Prostate gland (tissue), 2 donors: ENCODE data around the gene KTN1. TPM values are rescaled to one million over a fixed set of nuclear protein-coding genes. Genes with fewer than 3 reads are reported as not detected.

Source experiments
- DNase-seq: peaks from one replicate; pipeline ENCODE4 v3.0.0-alpha.2; 2019; ENCODE audit warnings: low spot score
- H3K27ac ChIP-seq, 2 donors: fragments of 200-600 bp; sonication (generic); 2 replicates each; pipeline ENCODE4 v1.5.1; 2017 to 2019
- H3K27me3 ChIP-seq: fragments of 200-600 bp; sonication (generic); replicated peaks from 2 replicates; pipeline ENCODE4 v1.5.1; 2019; ENCODE audit not compliant: insufficient read depth
- H3K36me3 ChIP-seq, 2 donors: fragments of 200-600 bp; sonication (generic); 1 replicate in 1 of 2; 2 replicates in 1 of 2; pipeline versions ENCODE4 v1.5.1 to v1.8.1; 2017 to 2019
- H3K4me1 ChIP-seq: fragments of 200-600 bp; sonication (generic); replicated peaks from 2 replicates; pipeline ENCODE4 v1.5.1; 2019
- H3K4me3 ChIP-seq, 2 donors: fragments of 200-600 bp; sonication (generic); 2 replicates each; pipeline ENCODE4 v1.5.1; 2017 to 2019
- H3K9me3 ChIP-seq: fragments of 200-600 bp; sonication (generic); 2 replicates; pipeline ENCODE4 v1.5.1; 2017
- CTCF ChIP-seq, 4 experiments: fragments of 200-600 bp in 2 of 4; fragments of 450-650 bp in 2 of 4; sonication (generic) in 2 of 4; IDR thresholded peaks; 1 replicate in 3 of 4; 2 replicates in 1 of 4; pipeline ENCODE4 v1.5.1; 2016 to 2019; ENCODE audit warnings: antibody characterized with exemption in 4 of 4, mild to moderate bottlenecking in 2 of 4, moderate library complexity in 2 of 4
- POLR2A ChIP-seq: fragments of 450-650 bp; IDR thresholded peaks from one replicate; pipeline ENCODE4 v1.6.1; 2016; ENCODE audit warnings: antibody characterized with exemption, mild to moderate bottlenecking
- POLR2AphosphoS5 ChIP-seq: sonication (generic); formaldehyde crosslinking; IDR thresholded peaks from one replicate; pipeline ENCODE4 v1.6.1; 2017; ENCODE audit warnings: antibody characterized with exemption
- WGBS: methylation state at CpG from one replicate; pipeline ENCODE4 v1.1.5; 2018; 5-methylcytosine and 5-hydroxymethylcytosine counted together
- intact Hi-C: fragments of 100-400 bp; cut with DNase I; formaldehyde crosslinking; loops from one replicate; pipeline ENCODE4 v1.14.2; 2022
- total RNA-seq, 2 donors: library from RNA; depleted of rRNA; stranded (reverse); fragments of >200 nt; gene quantifications; one replicate each; pipeline ENCODE4 v1.1.0, GENCODE V29; 2016

Gene KTN1
- total RNA-seq, 2 donors from 2014 or later: 84.2 to 162 TPM

- intact Hi-C loops: no loop called here
- Histone ChIP-seq H3K36me3 (no peaks in the 10 kb centered on the region), H3K4me3 (no peak overlapping the region), H3K4me1 (no peaks in the 10 kb centered on the region), H3K27me3 (no peaks in the 10 kb centered on the region), H3K9me3 (no peaks in the 10 kb centered on the region), H3K27ac (no peak overlapping the region)
- TF ChIP-seq POLR2AphosphoS5: no peak
- TF ChIP-seq CTCF (IDR thresholded peaks at IDR 0.05): no peak
- TF ChIP-seq POLR2A: no peak
- 72% methylated on average over 2 of the region's 2 CpGs for WGBS
- no peak for DNase-seq
Observed at GRCh38 chr14:55592436-55592835, 12.4 kb downstream of the KTN1 start.

GRCh38 chr14:55593698-55594097 lies 13.7 kb downstream of the KTN1 start:
- Histone ChIP-seq H3K36me3 (no peaks in the 10 kb centered on the region), H3K4me1 (no peaks in the 10 kb centered on the region), H3K9me3 (no peaks in the 10 kb centered on the region), H3K27ac (no peak overlapping the region), H3K4me3 (no peak overlapping the region), H3K27me3 (no peaks in the 10 kb centered on the region)
- no peak for DNase-seq
- WGBS: 54% methylated on average over 2 of the region's 2 CpGs
- intact Hi-C loops: no loop called here
- TF ChIP-seq POLR2A (no peak), POLR2AphosphoS5 (no peak), CTCF (IDR thresholded peaks at IDR 0.05) (no peak)

- DNase-seq: no peak
- H3K27me3 ChIP-seq: no peaks in the 10 kb centered on the region
- TF ChIP-seq POLR2A: no peak
- no peak overlapping the region for H3K27ac ChIP-seq
- no peak overlapping the region for H3K4me3 ChIP-seq
- intact Hi-C loops: no loop called here
- no peaks in the 10 kb centered on the region for H3K9me3 ChIP-seq
- 86% methylated on average over 14 of the region's 14 CpGs for WGBS
- H3K36me3 ChIP-seq: no peaks in the 10 kb centered on the region
- no peaks in the 10 kb centered on the region for H3K4me1 ChIP-seq
Observed at GRCh38 chr14:55599250-55599879, 19.4 kb downstream of the KTN1 start.

- no peaks in the 10 kb centered on the region for H3K36me3 ChIP-seq
- no peaks in the 10 kb centered on the region for H3K27me3 ChIP-seq
- DNase-seq: no peak
- H3K4me3 ChIP-seq: no peak overlapping the region
- intact Hi-C loops: no loop called here
- H3K27ac ChIP-seq: no peak overlapping the region
- TF ChIP-seq POLR2A: no peak
- TF ChIP-seq POLR2AphosphoS5: no peak
- TF ChIP-seq CTCF (IDR thresholded peaks at IDR 0.05): no peak
- H3K4me1 ChIP-seq: no peaks in the 10 kb centered on the region
- WGBS: 76% methylated on average over 5 of the region's 5 CpGs
- H3K9me3 ChIP-seq: no peaks in the 10 kb centered on the region
Observed at GRCh38 chr14:55600784-55601561, 21.0 kb downstream of the KTN1 start.

- intact Hi-C loops: no loop called here
- H3K27ac ChIP-seq: no peak overlapping the region
- TF ChIP-seq CTCF (IDR thresholded peaks at IDR 0.05) (no peak), POLR2A (no peak), POLR2AphosphoS5 (no peak)
- no peak for DNase-seq
- no peaks in the 10 kb centered on the region for H3K9me3 ChIP-seq
- 86% methylated on average over 4 of the region's 4 CpGs for WGBS
- H3K27me3 ChIP-seq: no peaks in the 10 kb centered on the region
- no peaks in the 10 kb centered on the region for H3K36me3 ChIP-seq
- no peaks in the 10 kb centered on the region for H3K4me1 ChIP-seq
- no peak overlapping the region for H3K4me3 ChIP-seq
Observed at GRCh38 chr14:55603401-55603953, 23.5 kb downstream of the KTN1 start.
